ENCODE data around the gene SS18L1. TPM values are rescaled to one million over a fixed set of nuclear protein-coding genes. Genes with fewer than 3 reads are reported as not detected.

Gene SS18L1
- total RNA-seq, 1 experiment from 2014 or later: 34.7 TPM

DNA sequence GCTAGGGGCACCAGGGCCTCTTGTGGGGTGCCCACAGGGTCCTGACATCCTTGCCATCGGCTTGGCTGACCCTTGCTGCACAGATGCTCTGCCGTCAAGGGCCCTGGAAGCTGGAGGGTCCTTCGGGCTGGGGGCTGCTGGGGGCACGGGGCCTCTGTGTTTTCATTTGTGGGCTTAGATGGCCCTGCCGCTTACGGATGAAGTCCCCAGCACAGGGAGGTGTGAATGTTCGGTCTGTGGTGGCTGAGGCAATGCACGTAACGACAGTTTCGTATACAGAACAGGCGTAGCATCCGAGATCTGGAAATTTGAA, 14.5 kb downstream of the SS18L1 start:
- ChIA-PET CTCF (no interaction called here), POLR2A (ENCODE audit: low non-redundant PET) (no interaction called here)
- no peak for DNase-seq (ENCODE audit: low spot score)
- no TSS peak for BruUV-seq (replicated peaks)
- no peaks in the 10 kb centered on the region for H3K4me1 ChIP-seq (ENCODE audit: insufficient read depth, low read length, poor library complexity, severe bottlenecking)
- TF ChIP-seq, protein P1, sequence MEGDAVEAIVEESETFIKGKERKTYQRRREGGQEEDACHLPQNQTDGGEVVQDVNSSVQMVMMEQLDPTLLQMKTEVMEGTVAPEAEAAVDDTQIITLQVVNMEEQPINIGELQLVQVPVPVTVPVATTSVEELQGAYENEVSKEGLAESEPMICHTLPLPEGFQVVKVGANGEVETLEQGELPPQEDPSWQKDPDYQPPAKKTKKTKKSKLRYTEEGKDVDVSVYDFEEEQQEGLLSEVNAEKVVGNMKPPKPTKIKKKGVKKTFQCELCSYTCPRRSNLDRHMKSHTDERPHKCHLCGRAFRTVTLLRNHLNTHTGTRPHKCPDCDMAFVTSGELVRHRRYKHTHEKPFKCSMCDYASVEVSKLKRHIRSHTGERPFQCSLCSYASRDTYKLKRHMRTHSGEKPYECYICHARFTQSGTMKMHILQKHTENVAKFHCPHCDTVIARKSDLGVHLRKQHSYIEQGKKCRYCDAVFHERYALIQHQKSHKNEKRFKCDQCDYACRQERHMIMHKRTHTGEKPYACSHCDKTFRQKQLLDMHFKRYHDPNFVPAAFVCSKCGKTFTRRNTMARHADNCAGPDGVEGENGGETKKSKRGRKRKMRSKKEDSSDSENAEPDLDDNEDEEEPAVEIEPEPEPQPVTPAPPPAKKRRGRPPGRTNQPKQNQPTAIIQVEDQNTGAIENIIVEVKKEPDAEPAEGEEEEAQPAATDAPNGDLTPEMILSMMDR (conservative IDR thresholded peaks at IDR 0.05; ENCODE audit: low read depth, low read length): no peak
- TF ChIP-seq EZH2 (IDR thresholded peaks at IDR 0.05; ENCODE audit: borderline replicate concordance, low read depth, low read length, poor library complexity, severe bottlenecking): no peak
- peaks cover 23% of the 10 kb centered on the region for H3K36me3 ChIP-seq (ENCODE audit: insufficient read depth, low read length, poor library complexity, severe bottlenecking)
- no peaks in the 10 kb centered on the region for H3K27me3 ChIP-seq (replicated peaks; ENCODE audit: insufficient read depth, low read depth, low read length, poor library complexity)
- no peak overlapping the region for H3K27ac ChIP-seq (ENCODE audit: low read depth, low read length, poor library complexity, severe bottlenecking)
- H3K4me3 ChIP-seq (ENCODE audit: low read depth, low read length, poor library complexity, severe bottlenecking): no peak overlapping the region
- intact Hi-C loops (cut with micrococcal nuclease; ENCODE audit: unreplicated experiment): no loop called here
- H3K9me3 ChIP-seq (ENCODE audit: low read depth, low read length, poor library complexity, severe bottlenecking): no peaks in the 10 kb centered on the region

- no peaks in the 10 kb centered on the region for H3K27me3 ChIP-seq (replicated peaks; ENCODE audit: insufficient read depth, low read depth, low read length, poor library complexity)
- ChIA-PET POLR2A (ENCODE audit: low non-redundant PET) (no interaction called here), CTCF (no interaction called here)
- peaks cover 18% of the 10 kb centered on the region for H3K36me3 ChIP-seq (ENCODE audit: insufficient read depth, low read length, poor library complexity, severe bottlenecking)
- no peaks in the 10 kb centered on the region for H3K9me3 ChIP-seq (ENCODE audit: low read depth, low read length, poor library complexity, severe bottlenecking)
- DNase-seq (ENCODE audit: low spot score): no peak
- no peak overlapping the region for H3K4me3 ChIP-seq (ENCODE audit: low read depth, low read length, poor library complexity, severe bottlenecking)
- H3K4me1 ChIP-seq (ENCODE audit: insufficient read depth, low read length, poor library complexity, severe bottlenecking): no peaks in the 10 kb centered on the region
- no TSS peak for BruUV-seq (replicated peaks)
- TF ChIP-seq EZH2 (IDR thresholded peaks at IDR 0.05; ENCODE audit: borderline replicate concordance, low read depth, low read length, poor library complexity, severe bottlenecking): no peak
- TF ChIP-seq, protein P1 (conservative IDR thresholded peaks at IDR 0.05; ENCODE audit: low read depth, low read length): no peak
- intact Hi-C loops (cut with micrococcal nuclease; ENCODE audit: unreplicated experiment): no loop called here
- H3K27ac ChIP-seq (ENCODE audit: low read depth, low read length, poor library complexity, severe bottlenecking): no peak overlapping the region
Observed at GRCh38 chr20:62158541-62158940, 15.0 kb downstream of the SS18L1 start.

GRCh38 chr20:62159052-62159451, 15.5 kb downstream of the SS18L1 start:
- H3K9me3 ChIP-seq (ENCODE audit: low read depth, low read length, poor library complexity, severe bottlenecking): no peaks in the 10 kb centered on the region
- no peaks in the 10 kb centered on the region for H3K4me1 ChIP-seq (ENCODE audit: insufficient read depth, low read length, poor library complexity, severe bottlenecking)
- ChIA-PET POLR2A (ENCODE audit: low non-redundant PET) (no interaction called here), CTCF (no interaction called here)
- H3K36me3 ChIP-seq (ENCODE audit: insufficient read depth, low read length, poor library complexity, severe bottlenecking): peaks cover 18% of the 10 kb centered on the region
- no peak overlapping the region for H3K27ac ChIP-seq (ENCODE audit: low read depth, low read length, poor library complexity, severe bottlenecking)
- no TSS peak for BruUV-seq (replicated peaks)
- H3K27me3 ChIP-seq (replicated peaks; ENCODE audit: insufficient read depth, low read depth, low read length, poor library complexity): no peaks in the 10 kb centered on the region
- no peak for DNase-seq (ENCODE audit: low spot score)
- intact Hi-C loops (cut with micrococcal nuclease; ENCODE audit: unreplicated experiment): no loop called here
- no peak overlapping the region for H3K4me3 ChIP-seq (ENCODE audit: low read depth, low read length, poor library complexity, severe bottlenecking)
- TF ChIP-seq, protein P1 (conservative IDR thresholded peaks at IDR 0.05; ENCODE audit: low read depth, low read length): no peak
- TF ChIP-seq EZH2 (IDR thresholded peaks at IDR 0.05; ENCODE audit: borderline replicate concordance, low read depth, low read length, poor library complexity, severe bottlenecking): no peak

Data from A673 (cell line).